GM18511 (cell line): ENCODE data around the gene FOXP1.

Experiments used
- ATAC-seq: cut with Tn5 transposase; IDR thresholded peaks from one replicate; pipeline ENCODE4 v1.9.1; 2021; ENCODE audit warnings: mild to moderate bottlenecking, moderate library complexity; ENCODE audit not compliant: unreplicated experiment

FOXP1 gene

GRCh38 chr3:70905491-70905890, 678.0 kb downstream of the FOXP1 start:
- ATAC-seq, result no peak
